ENCODE measurements around the gene RFT1.

RFT1 gene

DNA sequence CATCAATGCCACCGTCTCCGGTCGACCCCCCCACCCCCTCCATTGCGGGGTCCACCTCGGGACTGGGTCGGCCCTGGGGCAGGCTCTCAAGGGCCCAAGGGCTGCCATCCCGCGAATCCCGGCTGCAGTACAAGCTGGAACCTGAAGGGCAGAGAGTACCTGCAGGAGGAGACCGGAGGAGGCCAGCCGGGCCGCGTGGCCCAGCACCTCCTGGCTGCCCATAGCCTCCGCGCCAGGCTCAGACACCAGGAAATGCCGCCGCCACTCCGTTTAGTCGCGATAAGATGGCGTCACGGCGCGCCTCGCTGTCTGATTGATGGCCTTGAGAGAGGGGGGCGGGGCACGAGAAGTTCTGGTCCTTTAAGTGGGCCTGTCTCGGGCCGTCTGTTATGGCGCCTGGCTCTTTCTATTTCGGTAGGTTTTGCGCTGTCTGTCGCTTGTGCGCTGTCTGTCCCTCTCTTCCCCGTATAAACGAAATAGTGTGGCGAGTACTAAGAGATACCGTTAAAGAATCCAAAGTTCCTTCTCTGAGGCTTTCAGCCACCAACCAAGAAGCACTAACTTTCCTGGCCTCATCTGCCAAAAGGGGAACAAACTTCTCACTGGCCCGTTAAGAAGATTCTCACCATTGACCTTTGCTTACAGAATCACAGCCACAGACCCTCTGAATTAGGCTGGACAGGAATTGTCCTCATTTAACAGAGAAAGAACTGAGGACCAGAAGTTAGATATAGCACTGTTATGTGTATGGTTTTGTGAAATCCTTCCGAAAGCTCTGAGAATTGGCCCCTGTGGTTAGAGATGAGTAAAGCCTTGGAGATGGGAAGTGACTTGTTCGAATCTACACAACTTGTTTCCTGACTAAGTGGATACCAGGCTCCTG, at the start of gene RFT1:
RFT1 (minus strand) TSS at position 257 of the 883 bp plus-strand sequence; CDS start at position 222, 35 bp downstream.
- peak; percentile 95 to 99 (median 98) for DNase-seq (ENCODE audit: low read depth in 2 of 3, low spot score in 1 of 3)

GRCh38 chr3:53179580-53179979, 49.3 kb upstream of the RFT1 start:
- DNase-seq (ENCODE audit: low read depth in 2 of 3, low spot score in 1 of 3), result no peak

GRCh38 chr3:53178246-53178645, 48.0 kb upstream of the RFT1 start:
- DNase-seq (ENCODE audit: low read depth in 2 of 3, low spot score in 1 of 3), result no peak

DNA sequence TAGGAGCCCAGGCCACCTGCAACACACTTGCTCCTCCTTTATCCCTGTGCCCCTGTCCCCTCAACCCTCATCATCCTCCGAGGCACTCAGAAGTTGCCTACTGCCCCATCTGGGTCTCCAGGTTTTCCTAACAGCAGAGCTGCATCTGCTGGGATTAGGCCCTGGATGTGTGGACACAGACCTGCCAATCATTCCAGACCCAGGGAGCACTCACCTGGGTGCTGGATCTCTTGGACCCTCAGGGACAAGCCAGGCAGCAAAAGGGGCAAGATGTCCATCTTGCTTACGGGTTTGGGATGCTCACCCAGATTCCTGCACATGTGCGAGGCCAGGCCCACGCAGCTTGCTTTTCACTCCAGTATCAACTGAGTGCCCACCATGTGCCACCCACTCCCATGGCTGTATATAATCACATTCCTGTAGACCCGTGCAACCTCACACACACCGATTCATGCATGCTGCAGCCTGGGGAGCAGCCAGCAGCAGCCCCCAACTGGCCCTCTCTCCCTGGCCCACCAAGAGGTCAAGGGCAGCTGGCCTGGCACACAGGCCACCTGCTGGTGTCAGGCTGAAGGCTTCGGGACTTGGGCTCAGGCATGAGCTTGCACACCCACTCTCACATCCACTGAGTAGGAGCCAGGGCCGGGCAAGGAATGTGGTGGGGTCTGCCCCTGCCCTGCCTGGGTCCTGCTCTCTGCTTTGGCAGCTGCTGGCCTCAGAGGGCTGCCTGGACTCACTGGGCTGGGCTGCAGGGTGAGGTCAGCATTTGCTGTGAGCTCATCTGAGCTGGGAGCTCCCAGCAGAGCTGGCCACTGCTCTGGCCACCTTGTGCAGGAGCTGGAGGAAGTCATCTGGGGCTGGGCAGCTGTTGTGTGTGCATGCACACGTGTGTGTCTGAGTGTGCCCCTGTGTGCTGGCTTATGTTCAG, 45.6 kb upstream of the RFT1 start:
- no peak for DNase-seq (ENCODE audit: low read depth in 2 of 3, low spot score in 1 of 3)

DNA sequence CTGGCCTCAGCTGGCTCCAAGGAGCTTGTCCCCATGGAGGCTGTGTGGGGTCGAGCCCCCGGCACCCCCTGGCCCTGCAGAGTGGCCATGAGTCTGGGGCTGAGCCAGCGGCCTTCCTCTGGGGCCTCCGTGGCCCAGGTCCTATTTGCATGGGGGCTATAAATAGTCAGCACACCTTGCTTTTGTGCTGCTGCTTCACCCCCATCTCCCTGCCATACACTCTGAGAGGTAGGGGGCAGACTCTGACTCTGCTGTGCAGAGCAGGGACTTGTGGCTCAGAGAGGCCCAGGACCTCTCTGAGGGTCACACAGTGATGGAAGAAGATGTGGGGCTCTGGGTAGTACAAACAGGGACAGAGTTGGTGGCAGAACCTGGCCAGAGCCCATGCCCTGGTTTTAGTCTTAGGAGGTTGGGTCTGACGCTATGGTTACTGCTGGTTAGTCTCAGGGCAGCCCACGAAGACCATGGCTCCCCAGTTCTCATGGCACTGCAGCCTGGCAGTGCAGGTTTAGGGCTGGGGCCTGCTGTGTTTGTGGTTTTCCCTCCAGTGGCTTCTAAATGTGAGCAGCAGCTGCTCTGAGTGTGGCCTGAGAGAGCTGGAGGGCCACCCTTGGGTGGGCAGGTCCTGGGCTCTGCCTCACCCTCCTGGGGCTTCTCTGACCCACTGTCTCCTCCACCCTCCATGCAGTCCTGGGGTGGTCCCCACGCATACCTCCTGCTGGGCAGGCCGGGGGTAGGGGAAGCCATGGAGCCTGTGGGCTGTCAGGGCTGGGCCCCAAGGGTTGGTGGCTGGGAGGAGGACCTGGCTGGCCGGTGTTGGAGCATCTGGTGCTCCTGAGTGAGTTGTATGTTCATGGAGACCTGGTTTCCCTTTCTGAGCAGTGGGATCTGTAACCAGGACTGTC, 44.4 kb upstream of the RFT1 start:
- no peak for DNase-seq (ENCODE audit: low read depth in 2 of 3, low spot score in 1 of 3)

DNA sequence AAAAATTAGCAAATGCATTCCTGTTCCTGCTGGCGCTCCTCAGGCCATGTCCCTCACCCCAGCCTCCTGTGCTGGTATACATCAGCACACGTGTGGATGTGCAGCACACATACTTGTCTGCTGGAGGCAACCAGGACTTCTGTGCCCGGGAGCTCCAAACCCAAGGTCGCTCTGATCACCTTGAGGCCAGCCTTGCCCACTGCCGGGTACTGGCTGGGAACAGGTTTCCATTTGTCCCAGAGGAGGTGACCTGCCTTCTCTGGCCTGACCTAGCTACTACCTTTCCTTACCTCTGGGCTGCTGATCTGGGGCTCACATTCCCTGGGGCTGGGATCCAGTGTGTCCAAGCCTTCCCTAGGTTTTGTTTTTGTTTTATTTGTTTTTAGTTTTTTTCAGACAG, 42.9 kb upstream of the RFT1 start:
- no peak for DNase-seq (ENCODE audit: low read depth in 2 of 3, low spot score in 1 of 3)

- DNase-seq (ENCODE audit: low read depth in 2 of 3, low spot score in 1 of 3), result no peak
Measured at GRCh38 chr3:53171827-53172505, 41.7 kb upstream of the RFT1 start.

- no peak for DNase-seq (ENCODE audit: low read depth in 2 of 3, low spot score in 1 of 3)
Measured at GRCh38 chr3:53171064-53171418, 40.8 kb upstream of the RFT1 start.

DNA sequence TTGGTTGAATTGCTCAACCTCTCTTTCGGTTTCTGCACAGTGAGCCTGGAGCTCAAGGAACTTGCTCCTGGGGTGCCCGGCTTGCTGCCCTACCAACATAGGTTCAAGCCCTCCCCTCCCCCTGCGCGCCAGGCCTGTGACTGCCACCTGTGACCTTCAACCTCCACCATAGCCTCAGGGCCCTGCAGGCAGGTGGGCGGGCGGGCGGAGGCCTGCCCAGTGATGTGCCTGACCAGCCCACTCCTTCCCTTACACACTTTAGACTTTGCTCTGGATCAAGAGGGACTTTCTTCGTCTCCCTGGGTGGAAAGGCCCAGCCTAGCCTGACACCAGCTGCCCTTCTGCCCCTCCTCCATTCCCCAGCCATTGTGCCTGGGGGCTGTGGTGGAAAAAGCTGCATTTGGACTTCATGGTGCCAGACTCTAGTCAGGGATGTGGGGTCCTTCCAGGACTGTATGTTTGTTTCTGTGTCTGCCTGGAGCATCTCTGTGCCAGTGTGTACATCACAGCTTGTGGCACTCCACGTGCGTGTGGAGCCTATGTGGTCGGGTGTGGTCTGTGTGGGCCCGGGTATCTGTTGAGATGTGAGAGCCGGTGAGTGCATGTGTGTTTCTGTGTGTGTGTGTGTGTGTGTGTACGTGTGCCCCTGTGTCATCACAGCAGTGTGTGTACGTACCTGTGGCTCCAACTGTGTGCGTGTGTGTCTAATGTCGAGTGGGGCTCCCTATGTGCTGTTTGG, 40.3 kb upstream of the RFT1 start:
- peak in 1 of 3 donors; percentile 18 for DNase-seq (ENCODE audit: low read depth in 2 of 3, low spot score in 1 of 3)

GRCh38 chr3:53169832-53170324, 39.6 kb upstream of the RFT1 start:
- DNase-seq (ENCODE audit: low read depth in 2 of 3, low spot score in 1 of 3), result no peak

GRCh38 chr3:53169045-53169831, 39.0 kb upstream of the RFT1 start:
- no peak for DNase-seq (ENCODE audit: low read depth in 2 of 3, low spot score in 1 of 3)

DNA sequence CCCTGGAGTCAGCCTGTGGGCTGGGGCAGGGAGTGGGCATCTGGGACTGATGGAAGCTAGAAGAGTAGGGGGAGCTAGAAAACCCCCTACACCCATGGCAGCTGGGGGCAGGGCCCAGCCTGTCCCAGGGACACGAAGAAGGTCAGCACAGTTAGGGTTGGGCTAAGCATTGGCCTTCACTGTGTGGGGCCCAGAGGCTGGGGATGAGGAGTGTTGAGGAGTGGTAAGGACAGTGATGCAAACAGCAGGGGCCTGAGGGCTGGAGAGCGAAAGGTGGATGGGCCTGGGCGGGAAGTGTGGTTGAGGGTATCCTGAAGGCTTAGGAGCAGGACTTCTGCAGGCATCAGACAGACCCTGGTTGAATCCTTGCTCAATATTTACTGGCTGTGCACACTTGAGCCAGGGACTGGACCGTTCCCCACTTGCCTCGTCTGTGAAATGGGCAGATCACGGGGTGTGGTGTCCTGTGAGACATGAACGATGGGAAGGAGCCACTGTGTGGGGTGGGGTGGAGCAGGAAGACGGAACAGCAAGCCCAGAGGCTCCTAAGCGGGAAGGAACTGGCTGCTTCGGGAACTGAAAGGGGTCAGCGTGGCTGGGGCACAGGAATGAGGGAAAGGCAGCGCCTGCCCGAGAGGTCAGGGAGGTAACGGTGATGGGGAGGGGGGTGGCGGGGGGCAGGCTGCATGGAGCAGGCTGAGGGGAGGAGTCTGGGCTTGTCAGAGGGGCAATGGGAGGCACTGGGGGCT, 38.1 kb upstream of the RFT1 start:
- no peak for DNase-seq (ENCODE audit: low read depth in 2 of 3, low spot score in 1 of 3)

DNA sequence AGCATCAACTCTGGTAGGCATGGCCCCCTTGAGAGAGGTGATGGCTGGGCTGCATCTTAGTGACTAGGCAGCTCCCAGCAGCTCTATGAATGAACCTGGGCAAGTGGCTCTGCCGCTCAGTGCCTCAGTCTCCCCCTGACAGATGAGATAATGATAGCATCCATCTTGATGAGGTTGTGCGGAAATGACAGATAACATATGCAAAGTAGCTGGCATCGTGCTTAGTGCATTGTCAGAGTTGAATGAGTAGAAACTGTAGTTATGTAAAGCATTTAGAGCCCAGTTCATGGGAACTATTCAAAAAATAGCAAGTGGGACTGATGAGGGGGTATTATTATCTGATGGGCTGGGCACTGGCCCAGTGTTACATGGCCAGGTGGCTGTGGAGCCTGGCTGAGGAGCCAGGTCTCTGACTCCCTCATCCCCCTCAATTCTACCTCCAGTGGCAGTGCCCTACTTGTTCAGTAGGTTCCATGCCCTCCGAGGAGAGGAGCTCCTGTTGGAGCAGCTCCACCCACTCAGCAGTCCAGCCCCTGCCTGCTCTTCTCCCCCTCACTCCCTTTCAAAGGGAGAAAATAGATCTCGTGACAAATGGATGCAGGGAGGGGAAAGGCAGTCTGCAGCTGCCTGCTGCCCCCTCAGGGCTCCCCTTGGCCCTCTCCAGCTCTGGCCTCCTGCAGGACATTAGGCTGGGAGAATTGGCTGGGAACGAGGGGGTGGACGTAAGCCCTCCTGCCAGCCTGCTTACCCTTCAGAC, 37.4 kb upstream of the RFT1 start:
- DNase-seq (ENCODE audit: low read depth in 2 of 3, low spot score in 1 of 3), result no peak

DNA sequence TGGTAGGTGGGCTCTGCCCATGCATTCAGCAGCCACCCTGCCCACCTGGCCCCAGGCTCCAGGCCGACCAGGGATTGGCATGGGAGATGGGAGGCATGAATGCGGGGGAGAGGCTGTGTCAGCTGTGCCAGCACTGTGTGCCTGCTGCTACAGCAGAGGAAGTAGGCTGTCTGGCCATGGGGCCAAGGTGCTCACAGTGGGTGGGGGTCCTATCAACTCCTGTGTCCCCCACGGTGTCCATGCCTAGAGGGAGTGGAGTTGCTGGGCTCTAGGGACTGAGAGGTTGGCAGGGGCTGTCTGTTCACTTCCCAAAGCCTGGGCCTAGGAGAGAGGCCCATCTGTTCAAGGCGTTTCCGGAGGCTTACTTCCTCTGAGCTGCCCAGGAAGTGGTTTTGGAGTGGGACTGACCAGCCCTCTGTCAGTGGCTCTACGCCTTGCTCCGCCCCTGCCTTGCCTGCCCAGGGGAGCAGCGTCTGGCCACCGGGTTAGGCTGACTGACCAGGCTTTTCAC, 36.6 kb upstream of the RFT1 start:
- DNase-seq (ENCODE audit: low read depth in 2 of 3, low spot score in 1 of 3), result no peak

DNA sequence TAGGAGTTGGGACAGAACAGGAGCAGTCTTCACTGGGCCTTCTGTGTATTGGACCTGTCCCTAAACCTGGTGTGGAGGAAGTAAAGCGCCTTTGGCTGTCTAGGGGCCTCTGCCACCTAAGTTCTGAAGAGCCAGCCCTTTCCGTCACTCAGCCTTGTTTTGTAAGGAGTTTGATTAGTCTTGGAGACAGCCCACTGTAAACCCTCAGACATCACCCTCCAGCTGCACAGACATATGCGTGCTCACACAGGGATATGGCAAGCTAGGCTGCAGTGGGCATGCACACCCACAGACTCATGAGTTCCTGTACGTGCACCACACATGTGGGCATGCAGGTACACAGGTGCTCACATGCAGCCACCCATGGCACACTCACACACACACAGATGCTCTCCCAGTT, 36.0 kb upstream of the RFT1 start:
- no peak for DNase-seq (ENCODE audit: low read depth in 2 of 3, low spot score in 1 of 3)

- no peak for DNase-seq (ENCODE audit: low read depth in 2 of 3, low spot score in 1 of 3)
Measured at GRCh38 chr3:53164911-53165310, 34.7 kb upstream of the RFT1 start.
